ENCODE data around the gene MYLK. TPM values are rescaled to one million over a fixed set of nuclear protein-coding genes. Genes with fewer than 3 reads are reported as not detected.

MYLK gene
- total RNA-seq, 1 donor from 2014 or later, result 50.5 TPM

DNA sequence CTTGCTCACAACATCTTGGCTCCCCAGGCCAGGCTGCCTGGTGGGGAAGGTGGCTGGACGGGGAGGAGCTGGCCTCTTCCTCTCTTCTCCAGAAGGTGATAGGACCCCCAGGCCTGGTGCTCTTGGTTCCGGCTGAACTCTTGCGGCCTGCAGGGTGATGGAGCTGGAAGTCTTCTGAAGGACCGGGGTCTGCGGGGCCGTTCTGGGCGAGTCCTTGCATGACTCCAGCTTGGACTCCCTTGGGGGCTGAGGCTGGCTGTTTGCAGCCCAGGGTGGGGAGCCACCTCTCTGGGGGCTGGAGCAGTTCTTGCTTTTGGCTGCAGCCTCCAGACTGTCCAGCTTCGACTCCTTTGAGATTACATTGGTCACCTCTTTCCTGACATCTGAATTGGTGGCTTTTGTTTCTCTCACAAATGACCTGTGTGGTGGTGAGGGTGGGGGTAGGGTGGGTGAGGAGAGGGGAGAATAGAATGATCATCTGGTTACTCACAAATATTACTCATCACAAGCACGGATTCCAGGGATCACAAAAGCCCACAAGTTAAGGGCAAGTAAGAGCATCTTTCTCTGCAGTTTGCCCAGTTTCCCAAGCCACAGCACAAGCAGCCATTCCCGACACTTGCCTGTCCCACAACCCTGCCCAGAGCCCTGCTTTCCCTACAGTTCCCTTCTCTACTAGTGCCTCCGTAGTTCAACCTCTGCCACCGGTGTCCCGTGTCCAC is 150.2 kb downstream of the MYLK start:
- Mint-ChIP-seq H3K36me3 (ENCODE audit: low read depth, unreplicated experiment) (peaks cover 41% of the 10 kb centered on the region), H3K9me3 (ENCODE audit: unreplicated experiment) (peaks cover 5% of the 10 kb centered on the region), H3K27me3 (ENCODE audit: low read depth, unreplicated experiment) (no peaks in the 10 kb centered on the region), H3K4me1 (ENCODE audit: low read depth, unreplicated experiment) (peaks cover 31% of the 10 kb centered on the region), H3K27ac (ENCODE audit: unreplicated experiment) (peak overlapping the region; percentile 99), H3K4me3 (ENCODE audit: unreplicated experiment) (peak overlapping the region; percentile 40)
- peak overlapping the region; percentile 77 for H3K9ac ChIP-seq (ENCODE audit: low read length)
- H3K9me3 ChIP-seq (ENCODE audit: insufficient read depth, low read depth, low read length), result no peaks in the 10 kb centered on the region
- H4K20me1 ChIP-seq (ENCODE audit: insufficient read depth, low read length), result no peaks in the 10 kb centered on the region
- FAIRE-seq, result peak; percentile 96
- H3K4me2 ChIP-seq (ENCODE audit: low read length), result peak overlapping the region; percentile 72
- peaks cover 37% of the 10 kb centered on the region for H3K4me1 ChIP-seq (ENCODE audit: insufficient read depth, low read length)
- H3K27ac ChIP-seq (ENCODE audit: low read depth, low read length), result peak overlapping the region; percentile 95
- H3K36me3 ChIP-seq (ENCODE audit: insufficient read depth, low read length), result peaks cover 13% of the 10 kb centered on the region
- H3K4me3 ChIP-seq (ENCODE audit: insufficient read depth, low read depth, low read length), result peak overlapping the region; percentile 14
- peaks cover 9% of the 10 kb centered on the region for H3K79me2 ChIP-seq (ENCODE audit: insufficient read depth, low read length)
- DNase-seq (ENCODE audit: low read depth), result peak; percentile 97
- no peak for TF ChIP-seq EZH2 (IDR thresholded peaks at IDR 0.05; ENCODE audit: insufficient read depth, low read length)
- TF ChIP-seq, protein P1, sequence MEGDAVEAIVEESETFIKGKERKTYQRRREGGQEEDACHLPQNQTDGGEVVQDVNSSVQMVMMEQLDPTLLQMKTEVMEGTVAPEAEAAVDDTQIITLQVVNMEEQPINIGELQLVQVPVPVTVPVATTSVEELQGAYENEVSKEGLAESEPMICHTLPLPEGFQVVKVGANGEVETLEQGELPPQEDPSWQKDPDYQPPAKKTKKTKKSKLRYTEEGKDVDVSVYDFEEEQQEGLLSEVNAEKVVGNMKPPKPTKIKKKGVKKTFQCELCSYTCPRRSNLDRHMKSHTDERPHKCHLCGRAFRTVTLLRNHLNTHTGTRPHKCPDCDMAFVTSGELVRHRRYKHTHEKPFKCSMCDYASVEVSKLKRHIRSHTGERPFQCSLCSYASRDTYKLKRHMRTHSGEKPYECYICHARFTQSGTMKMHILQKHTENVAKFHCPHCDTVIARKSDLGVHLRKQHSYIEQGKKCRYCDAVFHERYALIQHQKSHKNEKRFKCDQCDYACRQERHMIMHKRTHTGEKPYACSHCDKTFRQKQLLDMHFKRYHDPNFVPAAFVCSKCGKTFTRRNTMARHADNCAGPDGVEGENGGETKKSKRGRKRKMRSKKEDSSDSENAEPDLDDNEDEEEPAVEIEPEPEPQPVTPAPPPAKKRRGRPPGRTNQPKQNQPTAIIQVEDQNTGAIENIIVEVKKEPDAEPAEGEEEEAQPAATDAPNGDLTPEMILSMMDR (IDR thresholded peaks at IDR 0.05; ENCODE audit: insufficient read depth, low read depth, low read length), result no peak
- H3K27me3 ChIP-seq (ENCODE audit: insufficient read depth, low read length), result no peaks in the 10 kb centered on the region
- no peak overlapping the region for H2AFZ ChIP-seq (ENCODE audit: low read depth, low read length)

DNA sequence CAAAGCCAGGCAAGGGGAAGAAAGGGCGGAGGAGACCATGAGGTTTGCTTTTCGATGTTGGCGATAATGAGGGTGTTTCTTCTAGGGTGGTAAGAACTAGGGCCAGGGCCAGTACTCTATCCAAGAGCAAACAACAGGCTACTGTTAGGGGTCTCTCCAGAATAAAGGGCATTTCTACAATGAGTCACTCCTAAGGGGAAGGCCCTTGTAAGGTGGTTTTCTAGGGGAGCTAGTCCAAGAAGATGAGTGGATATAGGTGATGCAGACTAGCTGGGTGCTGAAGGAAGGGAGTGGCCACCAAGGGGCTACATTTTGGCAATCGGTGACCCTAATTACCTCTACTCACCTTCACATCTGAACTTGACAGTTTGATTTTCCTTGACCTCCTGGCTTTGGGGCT is 150.8 kb downstream of the MYLK start:
- Histone ChIP-seq H2AFZ (ENCODE audit: low read depth, low read length) (no peak overlapping the region), H3K36me3 (ENCODE audit: insufficient read depth, low read length) (peaks cover 12% of the 10 kb centered on the region), H3K27ac (ENCODE audit: low read depth, low read length) (peak overlapping the region; percentile 95)

More for the DNA sequence above, 150.8 kb downstream of the MYLK start:
- FAIRE-seq (no peak), DNase-seq (ENCODE audit: low read depth) (no peak)
- Histone ChIP-seq H3K4me2 (ENCODE audit: low read length) (peak overlapping the region; percentile 72), H3K9ac (ENCODE audit: low read length) (peak overlapping the region; percentile 61), H3K9me3 (ENCODE audit: insufficient read depth, low read depth, low read length) (no peaks in the 10 kb centered on the region), H4K20me1 (ENCODE audit: insufficient read depth, low read length) (no peaks in the 10 kb centered on the region), H3K4me1 (ENCODE audit: insufficient read depth, low read length) (peaks cover 36% of the 10 kb centered on the region), H3K79me2 (ENCODE audit: insufficient read depth, low read length) (peaks cover 9% of the 10 kb centered on the region), H3K27me3 (ENCODE audit: insufficient read depth, low read length) (no peaks in the 10 kb centered on the region), H3K4me3 (ENCODE audit: insufficient read depth, low read depth, low read length) (peak overlapping the region; percentile 12)
- peaks cover 36% of the 10 kb centered on the region for H3K36me3 Mint-ChIP-seq (ENCODE audit: low read depth, unreplicated experiment)
- H3K4me1 Mint-ChIP-seq (ENCODE audit: low read depth, unreplicated experiment), result peaks cover 29% of the 10 kb centered on the region
- H3K4me3 Mint-ChIP-seq (ENCODE audit: unreplicated experiment), result peak overlapping the region; percentile 58
- no peak for TF ChIP-seq EZH2 (IDR thresholded peaks at IDR 0.05; ENCODE audit: insufficient read depth, low read length)
- TF ChIP-seq, protein P1 (IDR thresholded peaks at IDR 0.05; ENCODE audit: insufficient read depth, low read depth, low read length), result no peak
- no peaks in the 10 kb centered on the region for H3K27me3 Mint-ChIP-seq (ENCODE audit: low read depth, unreplicated experiment)
- H3K27ac Mint-ChIP-seq (ENCODE audit: unreplicated experiment), result peak overlapping the region; percentile 99
- H3K9me3 Mint-ChIP-seq (ENCODE audit: unreplicated experiment), result peaks cover 5% of the 10 kb centered on the region

All from astrocyte (in vitro differentiated cells and primary cell).